Activated CD4-positive, CD25-positive, alpha-beta regulatory T cell treated with anti-CD3 and anti-CD28 coated beads, Interleukin-2, amount 50 U/mL, for 72 hours (primary cell): ENCODE measurements around the gene KRT2.

ENCODE experiments used
- DNase-seq: peaks from one replicate; pipeline ENCODE4 v3.0.0; 2021

KRT2 gene

GRCh38 chr12:52651726-52652261, at the start of gene KRT2:
KRT2 (minus strand) TSS chr12:52652211; CDS start chr12:52652142, 69 bp downstream.
- DNase-seq = no peak

GRCh38 chr12:52701281-52701680, 49.3 kb upstream of the KRT2 start:
- no peak for DNase-seq

- DNase-seq = no peak
Observed at GRCh38 chr12:52699960-52700359, 47.9 kb upstream of the KRT2 start.

- no peak for DNase-seq
Observed at GRCh38 chr12:52699373-52699772, 47.4 kb upstream of the KRT2 start.

GRCh38 chr12:52698651-52699340, 46.8 kb upstream of the KRT2 start:
- DNase-seq = no peak

GRCh38 chr12:52697058-52697582, 45.1 kb upstream of the KRT2 start:
- no peak for DNase-seq

- DNase-seq = no peak
Observed at GRCh38 chr12:52696588-52696987, 44.6 kb upstream of the KRT2 start.

GRCh38 chr12:52695039-52695438, 43.0 kb upstream of the KRT2 start:
- no peak for DNase-seq

- no peak for DNase-seq
Observed at GRCh38 chr12:52694151-52694550, 42.1 kb upstream of the KRT2 start.

GRCh38 chr12:52693261-52693660, 41.2 kb upstream of the KRT2 start:
- no peak for DNase-seq

- no peak for DNase-seq
Observed at GRCh38 chr12:52692254-52692653, 40.2 kb upstream of the KRT2 start.

GRCh38 chr12:52691841-52692150, 39.8 kb upstream of the KRT2 start:
- no peak for DNase-seq

GRCh38 chr12:52691076-52691840, 39.2 kb upstream of the KRT2 start:
- peak; percentile 49 for DNase-seq

GRCh38 chr12:52690351-52691075, 38.5 kb upstream of the KRT2 start:
- DNase-seq = no peak

- DNase-seq = no peak
Observed at GRCh38 chr12:52689936-52690335, 37.9 kb upstream of the KRT2 start.

- DNase-seq = no peak
Observed at GRCh38 chr12:52689239-52689638, 37.2 kb upstream of the KRT2 start.

- DNase-seq = no peak
Observed at GRCh38 chr12:52688481-52688880, 36.5 kb upstream of the KRT2 start.

GRCh38 chr12:52687497-52688385, 35.7 kb upstream of the KRT2 start:
- DNase-seq = no peak

GRCh38 chr12:52686756-52687487, 34.9 kb upstream of the KRT2 start:
- DNase-seq = no peak

GRCh38 chr12:52686063-52686462, 34.1 kb upstream of the KRT2 start:
- no peak for DNase-seq

- DNase-seq = no peak
Observed at GRCh38 chr12:52685406-52685890, 33.4 kb upstream of the KRT2 start.

- no peak for DNase-seq
Observed at GRCh38 chr12:52684431-52684830, 32.4 kb upstream of the KRT2 start.
